A549 (cell line): ENCODE measurements around the gene TTBK2. TPM values are rescaled to one million over a fixed set of nuclear protein-coding genes. Genes with fewer than 3 reads are reported as not detected.

Source experiments
- ATAC-seq, 2 experiments: fragments of 200-7000 bp in 1 of 2; fragments of >200 bp in 1 of 2; cut with Nextera tagmentation in 1 of 2; cut with Tn5 transposase in 1 of 2; 3 replicates each; pipeline versions ENCODE4 v1.8.0 to v1.9.1; 2018 to 2020; ENCODE audit warnings: mild to moderate bottlenecking in 1 of 2, moderate library complexity in 1 of 2
- CTCF ChIA-PET: fragments of 300-600 bp; sonication (Branson Sonifier 250); formaldehyde crosslinking; extraction: SDS; loops from one replicate; lab custom pipeline; 2021; ENCODE audit warnings: antibody characterized with exemption, inconsistent platforms; lab: Yijun Ruan, JAX
- POLR2A ChIA-PET: fragments of 350-600 bp; formaldehyde crosslinking; extraction: SDS; loops from one replicate; lab custom pipeline; 2021; ENCODE audit warnings: antibody characterized with exemption, inconsistent platforms; lab: Yijun Ruan, JAX
- DNase-seq, 2 experiments: peaks; one replicate each; pipeline versions ENCODE4 v3.0.0 to v3.0.0-alpha.2; 2011 to 2016; ENCODE audit warnings: low read depth in 1 of 2, low spot score in 1 of 2
- FAIRE-seq: peaks from 2 replicates; lab custom pipeline; 2011; peaks lifted over from hg19 to GRCh38; lab: Jason Lieb, UNC
- H3K27ac ChIP-seq, 2 experiments: fragments of >200 bp; sonication (Bioruptor Twin); formaldehyde crosslinking; 3 replicates each; pipeline ENCODE4 v1.5.1; 2016 to 2017
- H3K4me1 ChIP-seq: fragments of >200 bp; sonication (Bioruptor Twin); formaldehyde crosslinking; 3 replicates; pipeline ENCODE4 v1.6.1; 2016
- H3K4me2 ChIP-seq: fragments of >200 bp; sonication (Bioruptor Twin); formaldehyde crosslinking; 3 replicates; pipeline ENCODE4 v1.6.1; 2016
- H3K4me3 ChIP-seq: fragments of >200 bp; sonication (Bioruptor Twin); formaldehyde crosslinking; 3 replicates; pipeline ENCODE4 v1.5.1; 2016
- H3K9me3 ChIP-seq: fragments of >200 bp; sonication (Bioruptor Twin); formaldehyde crosslinking; 3 replicates; pipeline ENCODE4 v1.6.1; 2016
- BHLHE40 ChIP-seq: IDR thresholded peaks from 2 replicates; pipeline ENCODE4 v1.6.1; 2012; ENCODE audit warnings: low read depth, low read length, inconsistent platforms
- CBX2 ChIP-seq: fragments of 200-600 bp; sonication (generic); IDR thresholded peaks from 2 replicates; pipeline ENCODE4 v1.6.1; 2016; ENCODE audit warnings: low read depth, mild to moderate bottlenecking, borderline replicate concordance
- ESRRA ChIP-seq: fragments of 150-350 bp; IDR thresholded peaks from 2 replicates; pipeline ENCODE4 v1.6.1; 2014; ENCODE audit warnings: mild to moderate bottlenecking, low read length, borderline replicate concordance
- FOSB ChIP-seq: fragments of 250-450 bp; sonication (Bioruptor Pico); IDR thresholded peaks from 2 replicates; pipeline ENCODE4 v1.5.0; 2020; ENCODE audit warnings: mild to moderate bottlenecking, moderate library complexity
- HOXA7 ChIP-seq: fragments of 250-450 bp; sonication (Bioruptor Pico); IDR thresholded peaks from 2 replicates; pipeline ENCODE4 v1.5.0; 2020; ENCODE audit warnings: mild to moderate bottlenecking, moderate library complexity
- HOXB13 ChIP-seq: fragments of 250-450 bp; sonication (Bioruptor Pico); IDR thresholded peaks from 2 replicates; pipeline ENCODE4 v1.5.0; 2020; ENCODE audit warnings: low read depth, mild to moderate bottlenecking, moderate library complexity
- JUN ChIP-seq, 2 experiments: fragments of >200 bp; sonication (Bioruptor Twin); formaldehyde crosslinking; IDR thresholded peaks; 2 replicates in 1 of 2; 3 replicates in 1 of 2; pipeline ENCODE4 v1.6.1; 2016 to 2017
- MAFK ChIP-seq: fragments of 450-650 bp; IDR thresholded peaks from 2 replicates; pipeline ENCODE4 v1.6.1; 2014; ENCODE audit not compliant: partially characterized antibody
- MAZ ChIP-seq: fragments of 150-350 bp; IDR thresholded peaks from 2 replicates; pipeline ENCODE4 v1.6.1; 2014; ENCODE audit warnings: antibody characterized with exemption, low read depth, low read length, borderline replicate concordance
- NFE2L2 ChIP-seq: fragments of 150-350 bp; conservative IDR thresholded peaks from 2 replicates; pipeline ENCODE4 v1.6.1; 2014; ENCODE audit warnings: low read length
- NR3C1 ChIP-seq: fragments of >200 bp; sonication (Bioruptor Twin); formaldehyde crosslinking; IDR thresholded peaks from 3 replicates; pipeline ENCODE4 v1.6.1; 2017
- PHF8 ChIP-seq: fragments of 200-600 bp; sonication (generic); IDR thresholded peaks from 2 replicates; pipeline ENCODE4 v1.6.1; 2016; ENCODE audit warnings: low read depth, mild to moderate bottlenecking, antibody characterized with exemption, moderate library complexity, borderline replicate concordance
- POLR2AphosphoS2 ChIP-seq: conservative IDR thresholded peaks from 2 replicates; pipeline ENCODE4 v1.6.1; 2012; ENCODE audit warnings: low read length, improper control_type of control experiment, inconsistent platforms
- SMC3 ChIP-seq: fragments of >200 bp; sonication (Bioruptor Twin); formaldehyde crosslinking; IDR thresholded peaks from 3 replicates; pipeline ENCODE4 v1.6.1; 2018; ENCODE audit warnings: inconsistent platforms
- SREBF2 ChIP-seq: fragments of 450-650 bp; IDR thresholded peaks from 2 replicates; pipeline ENCODE4 v1.6.1; 2014; ENCODE audit warnings: mild to moderate bottlenecking, moderate library complexity
- TFCP2L1 ChIP-seq: fragments of 250-450 bp; sonication (Bioruptor Pico); IDR thresholded peaks from 2 replicates; pipeline ENCODE4 v1.5.0; 2021; ENCODE audit warnings: mild to moderate bottlenecking
- ZFP36 ChIP-seq: fragments of 450-650 bp; IDR thresholded peaks from 2 replicates; pipeline ENCODE4 v1.6.1; 2014; ENCODE audit warnings: borderline replicate concordance; ENCODE audit not compliant: partially characterized antibody
- WGBS: methylation state at CpG from one replicate; pipeline ENCODE4 v1.1.6; 2017; ENCODE audit errors: missing lambda C conversion rate; 5-methylcytosine and 5-hydroxymethylcytosine counted together
- polyA plus RNA-seq, 4 experiments: library from polyadenylated mRNA; depleted of rRNA in 3 of 4; stranded (reverse); fragments of >200 nt; fragmentation: RNase III in 1 of 4; extraction: RNeasy Plus Mini Kit Qiagen cat#74134 plus additional on column Dnase treatment in 1 of 4; gene quantifications; 2 replicates in 3 of 4; 3 replicates in 1 of 4; pipeline ENCODE4 v1.2.3, GENCODE V29; 2011 to 2017
- TF ChIP-seq, protein P1 (sequence below): IDR thresholded peaks from 2 replicates; pipeline ENCODE4 v1.6.1; 2012; ENCODE audit warnings: low read depth, borderline replicate concordance
- TF ChIP-seq, protein P2 (sequence below): fragments of >200 bp; sonication (Bioruptor Twin); formaldehyde crosslinking; IDR thresholded peaks from 2 replicates; pipeline ENCODE4 v1.6.1; 2016
- TF ChIP-seq, protein P3 (sequence below): fragments of 250-450 bp; sonication (Bioruptor Pico); IDR thresholded peaks from 2 replicates; pipeline ENCODE4 v1.5.0; 2021; ENCODE audit warnings: mild to moderate bottlenecking, moderate library complexity, borderline replicate concordance
- TF ChIP-seq, protein P4 (sequence below): fragments of 450-650 bp; IDR thresholded peaks from 2 replicates; pipeline ENCODE4 v1.6.1; 2014; ENCODE audit warnings: antibody characterized with exemption
- TF ChIP-seq, protein P5 (sequence below): fragments of 250-450 bp; sonication (Bioruptor Pico); IDR thresholded peaks from 2 replicates; pipeline ENCODE4 v1.5.0; 2020; ENCODE audit warnings: low read depth, mild to moderate bottlenecking, moderate library complexity

The TTBK2 gene
- polyA plus RNA-seq, 2 of the 4 experiments (the other 2 are of a cell fraction) = 2.3 to 5.6 TPM

DNA sequence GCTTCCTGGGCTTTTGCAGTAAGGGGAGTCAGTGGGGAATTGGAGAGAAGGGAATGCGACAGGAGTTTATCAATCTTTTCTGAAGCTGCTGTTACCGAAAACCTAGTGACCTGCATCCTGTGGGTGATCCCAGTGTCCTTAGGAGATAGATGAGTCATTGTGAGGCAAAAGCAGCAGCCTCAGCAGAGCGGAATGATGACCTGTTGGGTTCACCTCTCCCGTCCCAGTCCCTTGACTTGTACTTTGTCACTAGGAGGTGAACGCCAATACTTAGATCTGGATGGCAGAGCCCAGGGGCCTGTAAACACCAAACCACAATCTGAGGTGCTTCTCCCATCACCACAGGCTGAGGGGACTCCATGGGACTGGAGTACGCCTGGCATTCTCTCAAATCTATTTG is 201.5 kb downstream of the TTBK2 start (continued):
- TF ChIP-seq NR3C1 = no peak
- TF ChIP-seq ZFP36 = no peak
- TF ChIP-seq, protein P1, sequence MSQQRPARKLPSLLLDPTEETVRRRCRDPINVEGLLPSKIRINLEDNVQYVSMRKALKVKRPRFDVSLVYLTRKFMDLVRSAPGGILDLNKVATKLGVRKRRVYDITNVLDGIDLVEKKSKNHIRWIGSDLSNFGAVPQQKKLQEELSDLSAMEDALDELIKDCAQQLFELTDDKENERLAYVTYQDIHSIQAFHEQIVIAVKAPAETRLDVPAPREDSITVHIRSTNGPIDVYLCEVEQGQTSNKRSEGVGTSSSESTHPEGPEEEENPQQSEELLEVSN = no peak
- no peak for TF ChIP-seq NFE2L2
- TF ChIP-seq SMC3 = no peak
- TF ChIP-seq, protein P2, sequence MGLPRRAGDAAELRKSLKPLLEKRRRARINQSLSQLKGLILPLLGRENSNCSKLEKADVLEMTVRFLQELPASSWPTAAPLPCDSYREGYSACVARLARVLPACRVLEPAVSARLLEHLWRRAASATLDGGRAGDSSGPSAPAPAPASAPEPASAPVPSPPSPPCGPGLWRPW = no peak
- no peak for TF ChIP-seq FOSB (CRISPR knock-in tag)

- FAIRE-seq = no peak
- Histone ChIP-seq H3K4me3 (no peak overlapping the region), H3K9me3 (no peaks in the 10 kb centered on the region), H3K27ac (no peak overlapping the region), H3K4me1 (no peaks in the 10 kb centered on the region), H3K4me2 (no peak overlapping the region)
- POLR2A ChIA-PET = no interaction called here
- TF ChIP-seq MAZ (no peak), ESRRA (no peak), MAFK (no peak), POLR2AphosphoS2 (no peak)
- TF ChIP-seq, protein P2 = no peak
- TF ChIP-seq, protein P1 = no peak
- CTCF ChIA-PET = interaction anchor here (1.0 to 2.0 kb wide), 5 partner anchors 10 to 509 kb away, joined by 3 to 7 read pairs (median 5); no protein-coding TSS in a partner anchor
- WGBS = no CpG with 5 or more reads among the region's 2 CpGs
- DNase-seq = no peak
- no peak for ATAC-seq
Observed at GRCh38 chr15:42716626-42717025, 204.0 kb downstream of the TTBK2 start.

GRCh38 chr15:42716125-42716524 is 204.5 kb downstream of the TTBK2 start:
- Histone ChIP-seq H3K4me2 (no peak overlapping the region), H3K27ac (no peak overlapping the region), H3K4me1 (no peaks in the 10 kb centered on the region), H3K9me3 (no peaks in the 10 kb centered on the region), H3K4me3 (no peak overlapping the region)
- 85% methylated on average over 4 of the region's 5 CpGs for WGBS
- FAIRE-seq = no peak
- POLR2A ChIA-PET = no interaction called here
- CTCF ChIA-PET = interaction anchor here (1.1 to 2.0 kb wide), 3 partner anchors 20 to 510 kb away, joined by 3 to 7 read pairs (median 5); no protein-coding TSS in a partner anchor
- no peak for ATAC-seq
- TF ChIP-seq PHF8 (no peak), SREBF2 (no peak), ESRRA (no peak), BHLHE40 (no peak), NFE2L2 (no peak), JUN (IDR thresholded peaks at IDR 0.05) (no peak), HOXA7 (CRISPR knock-in tag) (no peak), TFCP2L1 (no peak), ZFP36 (no peak), FOSB (CRISPR knock-in tag) (no peak), CBX2 (no peak), HOXB13 (CRISPR knock-in tag) (no peak)
- TF ChIP-seq, protein P3, sequence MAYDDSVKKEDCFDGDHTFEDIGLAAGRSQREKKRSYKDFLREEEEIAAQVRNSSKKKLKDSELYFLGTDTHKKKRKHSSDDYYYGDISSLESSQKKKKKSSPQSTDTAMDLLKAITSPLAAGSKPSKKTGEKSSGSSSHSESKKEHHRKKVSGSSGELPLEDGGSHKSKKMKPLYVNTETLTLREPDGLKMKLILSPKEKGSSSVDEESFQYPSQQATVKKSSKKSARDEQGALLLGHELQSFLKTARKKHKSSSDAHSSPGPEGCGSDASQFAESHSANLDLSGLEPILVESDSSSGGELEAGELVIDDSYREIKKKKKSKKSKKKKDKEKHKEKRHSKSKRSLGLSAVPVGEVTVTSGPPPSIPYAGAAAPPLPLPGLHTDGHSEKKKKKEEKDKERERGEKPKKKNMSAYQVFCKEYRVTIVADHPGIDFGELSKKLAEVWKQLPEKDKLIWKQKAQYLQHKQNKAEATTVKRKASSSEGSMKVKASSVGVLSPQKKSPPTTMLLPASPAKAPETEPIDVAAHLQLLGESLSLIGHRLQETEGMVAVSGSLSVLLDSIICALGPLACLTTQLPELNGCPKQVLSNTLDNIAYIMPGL (CRISPR knock-in tag) = no peak
- TF ChIP-seq, protein P1 = no peak
- TF ChIP-seq, protein P4, sequence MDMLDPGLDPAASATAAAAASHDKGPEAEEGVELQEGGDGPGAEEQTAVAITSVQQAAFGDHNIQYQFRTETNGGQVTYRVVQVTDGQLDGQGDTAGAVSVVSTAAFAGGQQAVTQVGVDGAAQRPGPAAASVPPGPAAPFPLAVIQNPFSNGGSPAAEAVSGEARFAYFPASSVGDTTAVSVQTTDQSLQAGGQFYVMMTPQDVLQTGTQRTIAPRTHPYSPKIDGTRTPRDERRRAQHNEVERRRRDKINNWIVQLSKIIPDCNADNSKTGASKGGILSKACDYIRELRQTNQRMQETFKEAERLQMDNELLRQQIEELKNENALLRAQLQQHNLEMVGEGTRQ = no peak
- TF ChIP-seq, protein P5, sequence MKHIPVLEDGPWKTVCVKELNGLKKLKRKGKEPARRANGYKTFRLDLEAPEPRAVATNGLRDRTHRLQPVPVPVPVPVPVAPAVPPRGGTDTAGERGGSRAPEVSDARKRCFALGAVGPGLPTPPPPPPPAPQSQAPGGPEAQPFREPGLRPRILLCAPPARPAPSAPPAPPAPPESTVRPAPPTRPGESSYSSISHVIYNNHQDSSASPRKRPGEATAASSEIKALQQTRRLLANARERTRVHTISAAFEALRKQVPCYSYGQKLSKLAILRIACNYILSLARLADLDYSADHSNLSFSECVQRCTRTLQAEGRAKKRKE = no peak
- DNase-seq = no peak
